Measurements from ENCODE around the gene TBX1. TPM values are rescaled to one million over a fixed set of nuclear protein-coding genes. Genes with fewer than 3 reads are reported as not detected.

TBX1 gene
- total and polyA plus RNA-seq, 10 of the 15 experiments (the other 5 are each of a cell fraction or from before 2014, with no cell fraction given): not detected

- SMC1A ChIA-PET (ENCODE audit: uncharacterized antibody, unreplicated experiment): no interaction called here
- POLR2A ChIA-PET: no interaction called here
- Histone ChIP-seq H3K27ac (ENCODE audit: control insufficient read depth, insufficient read depth) (no peak overlapping the region), H4K20me1 (ENCODE audit: control insufficient read depth, insufficient read depth) (no peaks in the 10 kb centered on the region), H3K9me3 (replicated peaks; ENCODE audit: control insufficient read depth, insufficient read depth, low read length) (no peaks in the 10 kb centered on the region), H3K9ac (ENCODE audit: control insufficient read depth, insufficient read depth, low read length) (no peak overlapping the region), H3K4me3 (no peak overlapping the region), H3K4me1 (ENCODE audit: control insufficient read depth, insufficient read depth, low read length) (no peaks in the 10 kb centered on the region), H2AFZ (ENCODE audit: control insufficient read depth, low read depth, low read length) (no peak overlapping the region), H3K4me2 (ENCODE audit: control insufficient read depth, insufficient read depth) (no peak overlapping the region), H3K79me2 (ENCODE audit: control insufficient read depth, insufficient read depth, low read length) (no peaks in the 10 kb centered on the region), H3K36me3 (ENCODE audit: control insufficient read depth in 2 of 2, insufficient read depth in 2 of 2, low read length in 1 of 2) (peaks cover 0 to 2% of the 10 kb centered on the region in 2 experiments; a peak in 1 of 4 replicates), H3K27me3 (replicated peaks in 1 of 2; ENCODE audit: control insufficient read depth in 2 of 2, insufficient read depth in 2 of 2, low read length in 1 of 2) (no peaks in the 10 kb centered on the region)
- no TSS peak for BruUV-seq (replicated peaks)
- TF ChIP-seq STAT3 (IDR thresholded peaks at IDR 0.05; ENCODE audit: low read depth, low read length) (no peak), ZBED1 (IDR thresholded peaks at IDR 0.05; ENCODE audit: borderline replicate concordance) (no peak), SMC3 (IDR thresholded peaks at IDR 0.05; ENCODE audit: borderline replicate concordance, low read length) (no peak), ZZZ3 (IDR thresholded peaks at IDR 0.05; ENCODE audit: control insufficient read depth, insufficient read length, low read depth) (no peak), NR2C2 (IDR thresholded peaks at IDR 0.05; ENCODE audit: borderline replicate concordance, control insufficient read depth, insufficient read length, low read depth) (no peak), CBFB (IDR thresholded peaks at IDR 0.05; ENCODE audit: low read depth) (no peak), PRDM15 (CRISPR knock-in tag; IDR thresholded peaks at IDR 0.05) (no peak), ZNF622 (IDR thresholded peaks at IDR 0.05) (no peak), MEF2B (IDR thresholded peaks at IDR 0.05; ENCODE audit: partially characterized antibody, poor library complexity, severe bottlenecking) (no peak)
- TF ChIP-seq, protein P1, sequence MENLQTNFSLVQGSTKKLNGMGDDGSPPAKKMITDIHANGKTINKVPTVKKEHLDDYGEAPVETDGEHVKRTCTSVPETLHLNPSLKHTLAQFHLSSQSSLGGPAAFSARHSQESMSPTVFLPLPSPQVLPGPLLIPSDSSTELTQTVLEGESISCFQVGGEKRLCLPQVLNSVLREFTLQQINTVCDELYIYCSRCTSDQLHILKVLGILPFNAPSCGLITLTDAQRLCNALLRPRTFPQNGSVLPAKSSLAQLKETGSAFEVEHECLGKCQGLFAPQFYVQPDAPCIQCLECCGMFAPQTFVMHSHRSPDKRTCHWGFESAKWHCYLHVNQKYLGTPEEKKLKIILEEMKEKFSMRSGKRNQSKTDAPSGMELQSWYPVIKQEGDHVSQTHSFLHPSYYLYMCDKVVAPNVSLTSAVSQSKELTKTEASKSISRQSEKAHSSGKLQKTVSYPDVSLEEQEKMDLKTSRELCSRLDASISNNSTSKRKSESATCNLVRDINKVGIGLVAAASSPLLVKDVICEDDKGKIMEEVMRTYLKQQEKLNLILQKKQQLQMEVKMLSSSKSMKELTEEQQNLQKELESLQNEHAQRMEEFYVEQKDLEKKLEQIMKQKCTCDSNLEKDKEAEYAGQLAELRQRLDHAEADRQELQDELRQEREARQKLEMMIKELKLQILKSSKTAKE (IDR thresholded peaks at IDR 0.05; ENCODE audit: low read depth, poor library complexity, severe bottlenecking): no peak
- intact Hi-C loops (cut with micrococcal nuclease; ENCODE audit: unreplicated experiment) (no loop called here), in situ Hi-C loops (cut with MboI) (no loop called here)
- CTCF ChIA-PET: no interaction called here
- no peak for FAIRE-seq
- no peak for ATAC-seq
- no peak for DNase-seq (ENCODE audit: low read depth, low spot score)
- RAD21 ChIA-PET (ENCODE audit: unreplicated experiment): no interaction called here
- WGBS (ENCODE audit: insufficient coverage, insufficient replicate concordance, low lambda C conversion rate, missing lambda C conversion rate): 59% methylated on average over 15 of the region's 15 CpGs
Measured at GRCh38 chr22:19807161-19807913, 46.8 kb downstream of the TBX1 start.
